K562 (cell line): ENCODE measurements around the gene MME. TPM values are rescaled to one million over a fixed set of nuclear protein-coding genes. Genes with fewer than 3 reads are reported as not detected.

Experiments used
- CBX2 ChIP-seq: fragments of 200-600 bp; sonication (generic); IDR thresholded peaks from one replicate; pipeline ENCODE4 v1.6.1; 2012; ENCODE audit warnings: mild to moderate bottlenecking, low read length, inconsistent platforms; ENCODE audit not compliant: insufficient read depth, poor library complexity, severe bottlenecking
- CCNT2 ChIP-seq: IDR thresholded peaks from 2 replicates; pipeline ENCODE4 v1.6.1; 2011; ENCODE audit warnings: borderline replicate concordance, low read depth, mild to moderate bottlenecking, moderate library complexity, mixed read lengths, low read length; ENCODE audit not compliant: insufficient read length; ENCODE audit errors: extremely low read depth
- CTBP1 ChIP-seq: fragments of 450-650 bp; IDR thresholded peaks from 2 replicates; pipeline ENCODE4 v1.6.1; 2016; ENCODE audit warnings: borderline replicate concordance
- HDAC6 ChIP-seq: IDR thresholded peaks from 2 replicates; pipeline ENCODE4 v1.6.1; 2012; ENCODE audit warnings: low read depth, mild to moderate bottlenecking, control low read depth, inconsistent platforms, low read length, moderate library complexity
- KDM1A ChIP-seq, 2 experiments: fragments of 450-650 bp; IDR thresholded peaks; 2 replicates each; pipeline ENCODE4 v1.6.1; 2016; ENCODE audit warnings: mild to moderate bottlenecking in 2 of 2
- MCM3 ChIP-seq: fragments of 450-650 bp; IDR thresholded peaks from 2 replicates; pipeline ENCODE4 v1.6.1; 2016
- MEF2A ChIP-seq: IDR thresholded peaks from 2 replicates; pipeline ENCODE4 v1.6.1; 2011; ENCODE audit warnings: low read depth, mild to moderate bottlenecking, low read length, moderate library complexity; ENCODE audit not compliant: control insufficient read depth
- RFX1 ChIP-seq: fragments of 450-650 bp; IDR thresholded peaks from 2 replicates; pipeline ENCODE4 v1.6.1; 2016; ENCODE audit warnings: mild to moderate bottlenecking, moderate library complexity
- TAL1 ChIP-seq: fragments of 450-650 bp; IDR thresholded peaks from 2 replicates; pipeline ENCODE4 v1.6.1; 2016; ENCODE audit warnings: mild to moderate bottlenecking
- XRCC5 ChIP-seq: fragments of 200-400 bp; formaldehyde crosslinking; IDR thresholded peaks from 2 replicates; pipeline ENCODE4 v1.6.1; 2017; ENCODE audit warnings: low read depth, mild to moderate bottlenecking, low read length
- ZBTB11 ChIP-seq, 3 experiments: fragments of 200-800 bp in 1 of 3; fragments of 250-450 bp in 1 of 3; fragments of 450-650 bp in 1 of 3; sonication (Bioruptor Pico) in 1 of 3; sonication (Bioruptor generic) in 1 of 3; formaldehyde crosslinking in 1 of 3; IDR thresholded peaks; 2 replicates each; pipeline versions ENCODE4 v1.6.1 to v1.8.0; 2016 to 2022; ENCODE audit warnings: mild to moderate bottlenecking in 2 of 3, missing genetic modification characterization in 2 of 3, missing compliant biosample characterization in 1 of 3, moderate library complexity in 1 of 3
- ZBTB49 ChIP-seq: sonication (generic); formaldehyde crosslinking; IDR thresholded peaks from 2 replicates; pipeline ENCODE4 v1.8.0; 2022; ENCODE audit warnings: missing genetic modification reagents, mild to moderate bottlenecking, borderline replicate concordance
- ZBTB5 ChIP-seq: fragments of 450-650 bp; IDR thresholded peaks from 2 replicates; pipeline ENCODE4 v1.6.1; 2017; ENCODE audit warnings: antibody characterized with exemption
- ZNF140 ChIP-seq: fragments of 250-450 bp; sonication (Bioruptor Pico); IDR thresholded peaks from 2 replicates; pipeline ENCODE4 v1.8.0; 2021; ENCODE audit warnings: moderate library complexity, mild to moderate bottlenecking, inconsistent platforms
- ZNF197 ChIP-seq: fragments of 200-800 bp; sonication (Bioruptor generic); IDR thresholded peaks from 2 replicates; pipeline ENCODE4 v1.6.1; 2016; ENCODE audit warnings: low read depth, missing genetic modification characterization, missing compliant biosample characterization
- ZNF449 ChIP-seq: fragments of 250-450 bp; sonication (Bioruptor Pico); IDR thresholded peaks from 2 replicates; pipeline ENCODE4 v1.8.0; 2022; ENCODE audit warnings: moderate library complexity, mild to moderate bottlenecking, inconsistent platforms
- polyA plus RNA-seq, 8 experiments: library from polyadenylated mRNA; depleted of rRNA in 4 of 8; stranded (reverse) in 5 of 8; unstranded in 3 of 8; fragments of >200 nt; fragmentation: Nextera tagmentation in 2 of 8; fragmentation: Illumina TruSeq in 1 of 8; extraction: Ambion mirVana in 2 of 8; extraction: Trizol in 1 of 8; gene quantifications; 2 replicates each; pipeline versions ENCODE4 v1.2.1 to v1.2.3, GENCODE V29; 2011 to 2014; ENCODE audit warnings: inconsistent platforms in 1 of 8, missing spikeins in 1 of 8
- total RNA-seq, 7 experiments: library from RNA; depleted of rRNA in 6 of 7; stranded (reverse); fragments of >200 nt in 6 of 7; fragmentation: Illumina TruSeq in 2 of 7; extraction: Trizol in 2 of 7; gene quantifications; 2 replicates each; pipeline versions ENCODE4 v1.2.1 to v1.2.3, GENCODE V29; 2011 to 2021; ENCODE audit warnings: low replicate concordance in 1 of 7
- TF ChIP-seq, protein P1 (sequence below): fragments of 450-650 bp; conservative IDR thresholded peaks from 2 replicates; pipeline ENCODE4 v1.6.1; 2016; ENCODE audit warnings: missing genetic modification characterization, low read depth, mild to moderate bottlenecking, control low read depth, missing compliant biosample characterization

MME gene
- total and polyA plus RNA-seq, 9 of the 15 experiments (the other 6 are each of a cell fraction or from before 2014, with no cell fraction given) = 0.80 to 8.6 (median 2.5) TPM

GRCh38 chr3:155179437-155179827 lies 99.3 kb downstream of the MME start (continued):
- TF ChIP-seq ZNF140 (no peak), XRCC5 (no peak), MCM3 (no peak), CBX2 (no peak), KDM1A (IDR thresholded peaks at IDR 0.05) (peak; percentile 74 to 83), MEF2A (no peak), RFX1 (no peak), HDAC6 (no peak), ZNF197 (CRISPR knock-in tag) (no peak), ZBTB49 (CRISPR knock-in tag) (no peak), ZNF449 (CRISPR knock-in tag) (no peak), ZBTB5 (no peak), CTBP1 (peak; percentile 82), CCNT2 (peak; percentile 66), TAL1 (peak; percentile 94), ZBTB11 (CRISPR knock-in tag; IDR thresholded peaks at IDR 0.05) (no peak)
- TF ChIP-seq, protein P1, sequence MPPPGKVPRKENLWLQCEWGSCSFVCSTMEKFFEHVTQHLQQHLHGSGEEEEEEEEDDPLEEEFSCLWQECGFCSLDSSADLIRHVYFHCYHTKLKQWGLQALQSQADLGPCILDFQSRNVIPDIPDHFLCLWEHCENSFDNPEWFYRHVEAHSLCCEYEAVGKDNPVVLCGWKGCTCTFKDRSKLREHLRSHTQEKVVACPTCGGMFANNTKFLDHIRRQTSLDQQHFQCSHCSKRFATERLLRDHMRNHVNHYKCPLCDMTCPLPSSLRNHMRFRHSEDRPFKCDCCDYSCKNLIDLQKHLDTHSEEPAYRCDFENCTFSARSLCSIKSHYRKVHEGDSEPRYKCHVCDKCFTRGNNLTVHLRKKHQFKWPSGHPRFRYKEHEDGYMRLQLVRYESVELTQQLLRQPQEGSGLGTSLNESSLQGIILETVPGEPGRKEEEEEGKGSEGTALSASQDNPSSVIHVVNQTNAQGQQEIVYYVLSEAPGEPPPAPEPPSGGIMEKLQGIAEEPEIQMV (tag) = no peak
